IMR-90 (cell line): ENCODE measurements around the gene DUSP11. TPM values are rescaled to one million over a fixed set of nuclear protein-coding genes. Genes with fewer than 3 reads are reported as not detected.
A peak's percentile ranks its signal among the peaks of the same experiment; 100 is the strongest.

Experiments
- ATAC-seq: fragments of 200-7000 bp; cut with Tn5 transposase; 2 replicates; pipeline ENCODE4 v1.9.1; 2020; ENCODE audit warnings: low read depth, mild to moderate bottlenecking, moderate library complexity
- Bru-seq: library from RNA; stranded (reverse); fragments of 400-500 nt; gene quantifications from one replicate; lab custom pipeline; 2021; lab: Mats Ljungman, UMichigan
- BruChase-seq, 2 experiments: library from RNA; stranded (reverse); fragments of 400-500 nt; gene quantifications; one replicate each; lab custom pipeline; 2021; lab: Mats Ljungman, UMichigan
- BruUV-seq: library from RNA; stranded (reverse); fragments of 400-500 nt; replicated peaks from 2 replicates; lab custom pipeline; 2021; lab: Mats Ljungman, UMichigan
- CTCF ChIA-PET: fragments of 300-600 bp; formaldehyde crosslinking; extraction: SDS; loops from one replicate; lab custom pipeline; 2021; ENCODE audit warnings: antibody characterized with exemption; lab: Yijun Ruan, JAX
- POLR2A ChIA-PET: fragments of 300-600 bp; sonication (Branson Sonifier 250); formaldehyde crosslinking; loops from one replicate; lab custom pipeline; 2022; ENCODE audit warnings: antibody characterized with exemption; ENCODE audit not compliant: unreplicated experiment; lab: Charles Lee
- DNase-seq: peaks from one replicate; pipeline ENCODE4 v3.0.0; 2013
- H2AFZ ChIP-seq: replicated peaks from 2 replicates; pipeline ENCODE3; 2013; ENCODE audit warnings: low read length, mild to moderate bottlenecking; ENCODE audit not compliant: poor library complexity
- H2AK5ac ChIP-seq: 2 replicates; pipeline ENCODE4 v1.6.1; 2013; ENCODE audit warnings: low read depth, low read length, inconsistent platforms
- H2AK9ac ChIP-seq: replicated peaks from 2 replicates; pipeline ENCODE3; 2013; ENCODE audit warnings: mild to moderate bottlenecking, low read depth, low read length, moderate library complexity; ENCODE audit not compliant: poor library complexity
- H2BK120ac ChIP-seq: 2 replicates; pipeline ENCODE4 v1.6.1; 2013; ENCODE audit warnings: low read depth, low read length, inconsistent platforms
- H2BK15ac ChIP-seq: 3 replicates; pipeline ENCODE4 v1.6.1; 2013; ENCODE audit warnings: low read depth, low read length, inconsistent platforms
- H2BK20ac ChIP-seq: 2 replicates; pipeline ENCODE4 v1.6.1; 2013; ENCODE audit warnings: low read depth, mild to moderate bottlenecking, inconsistent platforms, low read length, moderate library complexity
- H2BK5ac ChIP-seq: 2 replicates; pipeline ENCODE4 v1.6.1; 2013; ENCODE audit warnings: mild to moderate bottlenecking, low read depth, low read length, inconsistent platforms; ENCODE audit not compliant: poor library complexity, severe bottlenecking
- H3K14ac ChIP-seq: replicated peaks from 2 replicates; pipeline ENCODE4 v1.6.1; 2013; ENCODE audit warnings: low read depth, low read length, inconsistent platforms
- H3K18ac ChIP-seq: 2 replicates; pipeline ENCODE4 v1.6.1; 2013; ENCODE audit warnings: low read depth, low read length, control low read depth
- H3K23ac ChIP-seq: 2 replicates; pipeline ENCODE4 v1.6.1; 2013; ENCODE audit warnings: low read depth, low read length, inconsistent platforms
- H3K27ac ChIP-seq: 2 replicates; pipeline ENCODE4 v1.5.1; 2013; ENCODE audit warnings: mild to moderate bottlenecking, control low read depth, low read length; ENCODE audit not compliant: insufficient read depth
- H3K27me3 ChIP-seq: 2 replicates; pipeline ENCODE4 v1.6.1; 2013; ENCODE audit warnings: low read length; ENCODE audit not compliant: control insufficient read depth, insufficient read depth
- H3K36me3 ChIP-seq: 2 replicates; pipeline ENCODE4 v1.6.1; 2013; ENCODE audit warnings: low read length, mixed read lengths; ENCODE audit not compliant: control insufficient read depth, insufficient read depth
- H3K4ac ChIP-seq: 2 replicates; pipeline ENCODE4 v1.6.1; 2013; ENCODE audit warnings: low read depth, low read length, inconsistent platforms
- H3K4me1 ChIP-seq: 2 replicates; pipeline ENCODE4 v1.6.1; 2013; ENCODE audit warnings: low read length, mixed read lengths; ENCODE audit not compliant: control insufficient read depth, insufficient read depth
- H3K4me2 ChIP-seq: 2 replicates; pipeline ENCODE4 v1.6.1; 2013; ENCODE audit warnings: low read depth, mild to moderate bottlenecking, control low read depth, low read length, moderate library complexity
- H3K4me3 ChIP-seq: 2 replicates; pipeline ENCODE4 v1.5.1; 2013; ENCODE audit warnings: low read depth, mild to moderate bottlenecking, control low read depth, low read length, moderate library complexity; ENCODE audit not compliant: insufficient read depth
- H3K56ac ChIP-seq: 2 replicates; pipeline ENCODE4 v1.6.1; 2013; ENCODE audit warnings: low read length, inconsistent platforms; ENCODE audit not compliant: insufficient read depth; ENCODE audit errors: extremely low read depth
- H3K79me1 ChIP-seq, 2 experiments: 2 replicates each; pipeline ENCODE4 v1.6.1; 2013; ENCODE audit warnings: low read length in 2 of 2, inconsistent platforms in 1 of 2, low read depth in 1 of 2
- H3K9ac ChIP-seq: 2 replicates; pipeline ENCODE4 v1.6.1; 2013; ENCODE audit warnings: low read depth, low read length, control low read depth
- H3K9me1 ChIP-seq: 2 replicates; pipeline ENCODE4 v1.6.1; 2013; ENCODE audit warnings: low read length, inconsistent platforms; ENCODE audit not compliant: insufficient read depth
- H3K9me3 ChIP-seq: 2 replicates; pipeline ENCODE4 v1.6.1; 2013; ENCODE audit warnings: low read length; ENCODE audit not compliant: control insufficient read depth, insufficient read depth
- H4K20me1 ChIP-seq: 2 replicates; pipeline ENCODE4 v1.6.1; 2013; ENCODE audit warnings: low read length, inconsistent platforms; ENCODE audit not compliant: insufficient read depth
- H4K5ac ChIP-seq: 2 replicates; pipeline ENCODE4 v1.6.1; 2013; ENCODE audit warnings: mild to moderate bottlenecking, low read depth, low read length, control low read depth
- H4K8ac ChIP-seq, 2 experiments: 2 replicates each; pipeline ENCODE4 v1.6.1; 2013; ENCODE audit warnings: low read depth in 2 of 2, low read length in 2 of 2, control low read depth in 1 of 2, inconsistent platforms in 1 of 2
- H4K91ac ChIP-seq: 2 replicates; pipeline ENCODE4 v1.6.1; 2013; ENCODE audit warnings: low read depth, low read length, inconsistent platforms; ENCODE audit not compliant: insufficient read depth
- CEBPB ChIP-seq: IDR thresholded peaks from 2 replicates; pipeline ENCODE4 v1.6.1; 2012; ENCODE audit warnings: low read depth, low read length, improper control_type of control experiment
- CHD1 ChIP-seq: IDR thresholded peaks from 2 replicates; pipeline ENCODE4 v1.6.1; 2012; ENCODE audit warnings: low read depth, low read length, improper control_type of control experiment
- CTCF ChIP-seq: conservative IDR thresholded peaks from 2 replicates; pipeline ENCODE4 v1.5.1; 2012; ENCODE audit warnings: mild to moderate bottlenecking, low read depth, low read length, improper control_type of control experiment
- MAFK ChIP-seq: IDR thresholded peaks from 2 replicates; pipeline ENCODE4 v1.6.1; 2012; ENCODE audit warnings: low read depth, low read length, improper control_type of control experiment
- MAZ ChIP-seq: IDR thresholded peaks from 2 replicates; pipeline ENCODE4 v1.6.1; 2012; ENCODE audit warnings: low read depth, mild to moderate bottlenecking, low read length, improper control_type of control experiment, moderate library complexity, borderline replicate concordance
- MXI1 ChIP-seq: IDR thresholded peaks from 2 replicates; pipeline ENCODE4 v1.6.1; 2012; ENCODE audit warnings: low read depth, mild to moderate bottlenecking, low read length, moderate library complexity, borderline replicate concordance
- POLR2A ChIP-seq: IDR thresholded peaks from 2 replicates; pipeline ENCODE4 v1.6.1; 2012; ENCODE audit warnings: mild to moderate bottlenecking, low read depth, low read length
- RCOR1 ChIP-seq: IDR thresholded peaks from 2 replicates; pipeline ENCODE4 v1.6.1; 2012; ENCODE audit warnings: mild to moderate bottlenecking, low read length, improper control_type of control experiment; ENCODE audit not compliant: insufficient replicate concordance
- RFX5 ChIP-seq: IDR thresholded peaks from 2 replicates; pipeline ENCODE4 v1.8.0; 2012; ENCODE audit warnings: low read depth, mild to moderate bottlenecking, low read length, moderate library complexity
- USF2 ChIP-seq: fragments of 150-350 bp; IDR thresholded peaks from 2 replicates; pipeline ENCODE4 v1.6.1; 2017; ENCODE audit warnings: mild to moderate bottlenecking, antibody characterized with exemption, low read length, low read depth
- WGBS, 2 experiments: methylation state at CpG; one replicate each; pipeline versions ENCODE4 v1.1.5 to v1.1.7; 2013; ENCODE audit warnings: missing lambda C conversion rate in 2 of 2; ENCODE audit not compliant: insufficient read length in 1 of 2; ENCODE audit errors: extremely low coverage in 2 of 2; 5-methylcytosine and 5-hydroxymethylcytosine counted together
- dilution Hi-C: fragments of 300-500 bp; cut with HindIII; formaldehyde crosslinking; loops from one replicate; pipeline ENCODE4 v1.14.3; 2018; ENCODE audit warnings: low sequenced_read_pairs; ENCODE audit not compliant: unreplicated experiment
- in situ Hi-C: fragments of 300-500 bp; cut with MboI; formaldehyde crosslinking; loops from 3 replicates; pipeline ENCODE4 v1.14.3; 2019; ENCODE audit warnings: low sequenced_read_pairs, inconsistent platforms, mixed read lengths
- intact Hi-C: fragments of 100-400 bp; cut with micrococcal nuclease; formaldehyde crosslinking; loops from 2 replicates; pipeline ENCODE4 v1.10.0; 2022
- long read RNA-seq: library from polyadenylated mRNA; unstranded; transcript quantifications from one replicate; pipeline ENCODE4 v2.0.0, GENCODE V29; 2021; ENCODE audit not compliant: unreplicated experiment
- polyA plus RNA-seq, 3 experiments: library from polyadenylated mRNA; depleted of rRNA; stranded (reverse); fragments of >200 nt; gene quantifications; 2 replicates each; pipeline ENCODE4 v1.2.3, GENCODE V29; 2012; ENCODE audit warnings: low replicate concordance in 1 of 3
- total RNA-seq: library from RNA; depleted of rRNA; stranded (reverse); fragments of >200 nt; gene quantifications from 2 replicates; pipeline ENCODE4 v1.2.3, GENCODE V29; 2012; rRNA removed
- TF ChIP-seq, protein P1 (sequence below): fragments of 150-350 bp; IDR thresholded peaks from 2 replicates; pipeline ENCODE4 v1.6.1; 2016; ENCODE audit warnings: low read depth, mild to moderate bottlenecking, low read length, moderate library complexity, borderline replicate concordance

The DUSP11 gene
- 25.6 and 28.6 TPM in 2 replicates for total RNA-seq
- 21.8 and 22.4 TPM in 2 replicates for polyA plus RNA-seq (2012; rRNA removed)
- 7.4 and 8.0 TPM in 2 replicates for polyA plus RNA-seq (2012; cell fraction: cytosol; rRNA removed)
- polyA plus RNA-seq (2012; cell fraction: nucleus; rRNA removed; ENCODE audit: low replicate concordance), result 2.4 and 15.2 TPM in 2 replicates
- percentile 84 among the genes with signal in this experiment for Bru-seq, nascent RNA
- BruChase-seq, experiment 1, labeled RNA remaining after a 6-hour chase, result percentile 87 among the genes with signal in this experiment
- BruChase-seq, experiment 2, labeled RNA remaining after a 2-hour chase, result percentile 90 among the genes with signal in this experiment
- long read RNA-seq, transcript DUSP11-201 (9 exons, 1,653 nt), result major isoform, 27 of 34 reads
- long read RNA-seq, partial matches to known transcripts, result 3 of 34 reads
- long read RNA-seq, other reads (novel, unspliced or antisense), result 4 of 34 reads

GRCh38 chr2:73779467-73780236 is at the start of gene DUSP11:
Gene DUSP11 (minus strand): TSS chr2:73780103. CDS start chr2:73779974, 129 bp downstream.
- H3K9me1 ChIP-seq, result 0 out of 2 replicates have a peak, but pooled peaks cover 3% of the 10 kb centered on the region
- intact Hi-C loops, result no loop called here
- H3K27me3 ChIP-seq, result no peaks in the 10 kb centered on the region
- peak within 1 kb of the TSS; percentile 96 for H3K9ac ChIP-seq
- H2AK9ac ChIP-seq, result peak within 1 kb of the TSS; percentile 97
- no TSS peak for BruUV-seq
- H4K8ac ChIP-seq, result peak within 1 kb of the TSS; percentile 72 to 97
- ChIA-PET POLR2A (no interaction called here), CTCF (no interaction called here)
- H3K4me2 ChIP-seq, result peak within 1 kb of the TSS; percentile 77
- peak; percentile 99 for ATAC-seq
- H4K91ac ChIP-seq, result peak within 1 kb of the TSS; percentile 91
- peak within 1 kb of the TSS; percentile 78 for H3K4me3 ChIP-seq
- H2BK20ac ChIP-seq, result no peak within 1 kb of the TSS
- peaks cover 10 to 29% of the 10 kb centered on the region in 2 experiments; a peak in 2 of 4 replicates for H3K79me1 ChIP-seq
- 2% methylated on average over 29 of the region's 40 CpGs; no CpG with 5 or more reads in 1 of the 2 experiments for WGBS, 2 experiments
- H3K27ac ChIP-seq, result peak within 1 kb of the TSS; percentile 79
- peak within 1 kb of the TSS; percentile 93 for H3K4ac ChIP-seq
- in situ Hi-C loops, result no loop called here
- peak within 1 kb of the TSS; percentile 28; the same call in 1 of the 2 replicates for H2BK120ac ChIP-seq
- peak within 1 kb of the TSS; percentile 17; the same call in 1 of the 3 replicates for H2BK15ac ChIP-seq
- dilution Hi-C loops, result no loop called here
- H3K23ac ChIP-seq, result peak within 1 kb of the TSS; percentile 82
- no peaks in the 10 kb centered on the region for H3K9me3 ChIP-seq
- H3K18ac ChIP-seq, result peak within 1 kb of the TSS; percentile 46
- peak within 1 kb of the TSS; percentile 97 for H3K14ac ChIP-seq
- peak within 1 kb of the TSS; percentile 78 for H3K56ac ChIP-seq
- H4K20me1 ChIP-seq, result peaks cover 3% of the 10 kb centered on the region; the same call in 1 of the 2 replicates
- H2AK5ac ChIP-seq, result peak within 1 kb of the TSS; percentile 92
- DNase-seq, result peak; percentile 92
- H2BK5ac ChIP-seq, result peak within 1 kb of the TSS; percentile 74
- H3K4me1 ChIP-seq, result peaks cover 5% of the 10 kb centered on the region; the same call in 1 of the 2 replicates
- H2AFZ ChIP-seq, result peak within 1 kb of the TSS; percentile 98
- peaks cover 9% of the 10 kb centered on the region for H3K36me3 ChIP-seq
- peak within 1 kb of the TSS; percentile 77 for H4K5ac ChIP-seq
- TF ChIP-seq USF2 (0 out of 2 replicates have a peak, but pooled peaks have one; percentile 28), MAZ (peak; percentile 40; the same call in 1 of the 2 replicates), MXI1 (peak; percentile 76), CTCF (peak; percentile 93), MAFK (no peak), CHD1 (no peak), RFX5 (no peak), POLR2A (peak; percentile 68), RCOR1 (no peak), CEBPB (no peak)
- TF ChIP-seq, protein P1, sequence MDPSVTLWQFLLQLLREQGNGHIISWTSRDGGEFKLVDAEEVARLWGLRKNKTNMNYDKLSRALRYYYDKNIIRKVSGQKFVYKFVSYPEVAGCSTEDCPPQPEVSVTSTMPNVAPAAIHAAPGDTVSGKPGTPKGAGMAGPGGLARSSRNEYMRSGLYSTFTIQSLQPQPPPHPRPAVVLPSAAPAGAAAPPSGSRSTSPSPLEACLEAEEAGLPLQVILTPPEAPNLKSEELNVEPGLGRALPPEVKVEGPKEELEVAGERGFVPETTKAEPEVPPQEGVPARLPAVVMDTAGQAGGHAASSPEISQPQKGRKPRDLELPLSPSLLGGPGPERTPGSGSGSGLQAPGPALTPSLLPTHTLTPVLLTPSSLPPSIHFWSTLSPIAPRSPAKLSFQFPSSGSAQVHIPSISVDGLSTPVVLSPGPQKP, result no peak
